GM19240 (cell line): ENCODE data around the gene PPFIA1.
"Not testable (repeated sequence)": the region's sequence is repeated elsewhere in the genome, so short reads cannot be mapped to it uniquely, and the experiment has no call there.

Experiments
- DNase-seq: peaks from one replicate; pipeline ENCODE4 v3.0.0; 2011; ENCODE audit warnings: low spot score; ENCODE audit not compliant: insufficient read length

The PPFIA1 gene

GRCh38 chr11:70387564-70387963, 117.1 kb downstream of the PPFIA1 start:
- no peak for DNase-seq

GRCh38 chr11:70389201-70389600, 118.7 kb downstream of the PPFIA1 start:
- no peak for DNase-seq

DNA sequence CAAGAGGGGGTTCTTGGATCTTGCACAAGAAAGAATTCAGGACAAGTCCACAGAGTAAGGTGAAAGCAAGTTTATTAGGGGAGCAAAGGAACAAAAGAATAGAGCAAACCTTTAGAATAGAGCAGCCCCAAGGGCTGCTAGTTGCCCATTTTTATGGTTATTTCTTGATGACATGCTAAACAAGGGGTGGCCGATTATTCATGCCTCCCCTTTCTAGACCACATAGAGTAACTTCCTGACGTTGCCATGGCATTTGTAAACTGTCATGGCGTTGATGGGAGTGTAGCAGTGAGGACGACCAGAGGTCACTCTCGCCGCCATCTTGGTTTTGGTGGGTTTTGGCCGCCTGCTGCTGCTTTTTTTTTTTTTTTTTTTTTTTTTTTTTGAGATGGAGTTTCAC, 120.4 kb downstream of the PPFIA1 start:
- DNase-seq, result not testable (repeated sequence)

GRCh38 chr11:70394211-70394950, 123.9 kb downstream of the PPFIA1 start:
- DNase-seq, result no peak

DNA sequence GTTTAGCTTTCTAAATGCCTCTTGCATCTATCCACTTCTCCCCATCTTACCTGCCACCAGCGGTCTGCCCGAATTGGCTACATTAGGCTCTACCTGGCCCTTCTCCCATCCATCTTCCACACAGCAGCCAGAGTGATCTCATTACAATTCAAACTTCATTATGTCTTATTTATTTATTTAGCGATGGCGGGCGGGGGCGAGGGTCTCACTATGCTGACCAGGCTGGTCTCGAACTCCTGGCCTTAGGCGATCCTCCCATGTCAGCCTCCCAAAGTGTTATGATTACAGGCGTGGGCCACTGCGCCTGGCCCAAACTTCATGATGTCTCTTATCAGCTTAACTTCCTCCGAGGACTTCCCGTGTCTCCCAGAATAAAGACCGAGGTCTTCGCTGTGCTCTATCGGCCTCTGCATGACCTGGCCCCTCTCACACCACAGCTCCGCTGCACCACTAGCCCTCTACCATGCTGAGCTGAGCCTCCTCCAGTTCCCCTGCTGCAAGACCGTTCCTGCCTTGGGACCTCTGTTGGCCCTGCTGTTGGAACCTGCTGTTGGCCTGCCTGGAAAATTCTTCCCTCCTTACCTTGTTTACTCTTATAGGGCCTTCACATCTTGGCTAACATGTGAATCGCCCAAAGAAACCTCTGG, 127.0 kb downstream of the PPFIA1 start:
- no peak for DNase-seq

- DNase-seq, result peak; percentile 39
Observed at GRCh38 chr11:70397983-70398833, 127.7 kb downstream of the PPFIA1 start, which contains the start of gene CTTN. Gene CTTN (plus strand): TSS chr11:70398529. CDS start chr11:70407298, 8,769 bp downstream.

DNA sequence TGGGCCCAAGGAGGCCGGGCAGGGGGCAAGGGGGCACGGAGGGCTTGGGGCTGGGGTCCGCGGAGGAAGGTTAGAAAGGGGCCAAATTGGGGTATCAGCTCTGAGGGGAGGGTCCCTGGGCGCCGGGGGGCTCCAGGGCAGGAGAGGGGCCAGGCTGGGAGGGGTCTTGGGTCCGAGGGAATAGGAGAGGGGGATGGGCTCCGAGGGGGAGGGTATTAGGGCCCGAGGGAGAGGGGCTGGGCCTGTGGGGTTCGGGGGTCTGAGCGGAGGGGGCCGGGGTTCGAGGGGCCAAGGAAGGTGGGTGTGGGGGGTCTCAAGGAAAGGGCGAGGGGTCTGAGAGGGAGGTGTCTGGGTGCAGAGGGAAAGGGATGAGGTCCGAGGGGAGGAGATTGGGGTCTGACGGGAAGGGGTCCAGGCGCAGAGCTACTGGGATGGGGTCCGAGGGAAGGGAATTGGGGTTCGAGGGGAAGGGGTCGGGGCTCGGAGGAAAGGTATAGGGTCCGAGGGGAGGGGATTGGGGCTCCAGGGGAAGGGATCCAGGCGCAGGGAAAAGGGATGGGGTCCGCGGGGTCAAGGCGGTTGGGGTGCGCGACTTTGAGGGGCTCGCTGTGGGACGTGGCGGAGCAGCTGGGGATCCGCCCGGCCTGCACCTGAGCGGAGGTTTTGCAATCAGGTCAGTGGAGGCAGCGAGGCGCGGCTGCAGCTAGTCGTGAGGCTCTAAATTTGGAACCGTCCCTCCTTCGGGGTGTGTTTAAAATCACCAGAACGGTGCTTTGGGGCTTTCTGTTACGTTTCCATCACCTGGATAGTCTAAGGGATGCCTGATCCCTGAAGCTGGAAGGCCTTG, 128.6 kb downstream of the PPFIA1 start:
- DNase-seq, result no peak

DNA sequence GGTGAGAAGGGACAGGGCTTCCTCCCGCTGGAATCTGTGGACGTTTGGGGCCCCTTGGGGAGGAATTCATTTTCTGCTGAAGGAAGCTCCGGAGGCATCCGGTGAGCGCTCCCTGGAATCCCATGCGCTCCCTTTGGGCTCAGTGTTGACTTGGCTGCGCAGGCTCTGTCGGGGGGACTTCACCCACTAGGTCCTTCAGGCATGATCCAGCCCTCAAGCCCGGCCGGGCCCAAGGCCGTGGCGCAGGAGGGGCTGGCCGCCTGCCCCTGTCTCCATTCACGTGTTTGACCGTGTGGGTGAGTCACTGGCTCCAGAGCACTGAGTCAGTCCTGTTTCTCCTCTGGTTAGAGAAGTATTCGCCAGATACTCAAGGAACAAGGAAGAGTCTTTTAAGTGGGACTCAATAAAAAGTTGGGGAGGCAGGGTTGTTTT, 129.2 kb downstream of the PPFIA1 start:
- no peak for DNase-seq

GRCh38 chr11:70400643-70401042, 130.2 kb downstream of the PPFIA1 start:
- no peak for DNase-seq

DNA sequence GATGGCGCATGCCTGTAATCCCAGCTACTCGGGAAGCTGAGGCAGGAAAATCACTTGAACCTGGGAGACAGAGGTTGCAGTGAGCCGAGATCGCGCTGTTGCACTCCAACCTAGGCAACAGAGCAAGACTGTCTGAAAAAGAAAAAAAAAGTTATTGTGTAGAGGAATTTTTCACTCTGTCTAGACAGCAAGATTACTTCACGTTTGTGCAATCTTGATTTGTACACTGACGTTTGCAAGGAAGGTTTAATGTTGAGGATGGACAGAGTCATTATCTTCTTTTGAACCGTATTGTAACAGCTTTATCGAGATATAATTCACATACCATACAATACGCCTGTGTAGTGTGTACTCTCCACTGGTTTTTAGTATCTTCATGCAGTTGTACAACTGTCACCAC, 131.5 kb downstream of the PPFIA1 start:
- DNase-seq, result no peak

- no peak for DNase-seq
Observed at GRCh38 chr11:70402685-70403084, 132.2 kb downstream of the PPFIA1 start.

GRCh38 chr11:70404244-70404643, 133.8 kb downstream of the PPFIA1 start:
- DNase-seq, result no peak

GRCh38 chr11:70405679-70406395, 135.3 kb downstream of the PPFIA1 start:
- DNase-seq, result no peak

- no peak for DNase-seq
Observed at GRCh38 chr11:70407121-70407520, 136.6 kb downstream of the PPFIA1 start.

DNA sequence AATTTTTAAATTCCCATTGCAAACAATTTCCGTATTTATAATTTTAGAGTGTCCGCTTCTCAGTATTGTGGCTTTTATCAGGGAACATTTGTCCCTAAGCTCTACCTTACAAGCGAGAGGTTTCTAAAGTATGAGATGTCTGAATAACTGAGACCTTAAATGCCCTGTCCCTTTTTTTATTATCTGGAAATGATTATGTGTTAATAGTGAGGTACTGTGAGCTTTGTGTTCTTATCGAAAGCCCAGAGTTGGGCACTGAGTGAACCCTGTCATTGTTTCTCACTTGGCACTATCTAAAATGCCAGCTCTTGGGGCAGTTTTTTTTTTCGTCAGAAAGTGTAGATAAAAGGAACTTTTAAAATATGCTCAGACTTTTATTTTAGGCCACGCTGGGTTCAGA, 137.3 kb downstream of the PPFIA1 start:
- DNase-seq, result no peak

DNA sequence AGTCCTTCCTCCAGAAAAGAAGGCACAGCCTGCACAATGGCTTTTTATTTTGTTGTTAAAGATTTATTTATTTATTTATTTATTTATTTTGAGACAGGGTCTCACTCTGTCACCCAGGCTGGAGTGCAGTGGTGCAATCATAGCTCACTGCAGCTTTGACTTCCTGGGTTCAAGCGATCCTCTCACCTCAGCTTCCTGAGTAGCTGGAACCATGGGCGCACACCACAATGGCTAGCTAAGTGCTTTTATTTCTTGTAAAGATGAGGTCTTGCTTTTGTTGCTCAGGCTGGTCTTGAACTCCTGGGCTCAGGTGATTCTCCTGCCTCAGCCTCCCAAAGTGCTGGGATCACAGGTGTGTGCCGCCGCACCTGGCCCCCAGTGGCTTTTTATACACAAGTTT, 137.8 kb downstream of the PPFIA1 start:
- not testable (repeated sequence) for DNase-seq

DNA sequence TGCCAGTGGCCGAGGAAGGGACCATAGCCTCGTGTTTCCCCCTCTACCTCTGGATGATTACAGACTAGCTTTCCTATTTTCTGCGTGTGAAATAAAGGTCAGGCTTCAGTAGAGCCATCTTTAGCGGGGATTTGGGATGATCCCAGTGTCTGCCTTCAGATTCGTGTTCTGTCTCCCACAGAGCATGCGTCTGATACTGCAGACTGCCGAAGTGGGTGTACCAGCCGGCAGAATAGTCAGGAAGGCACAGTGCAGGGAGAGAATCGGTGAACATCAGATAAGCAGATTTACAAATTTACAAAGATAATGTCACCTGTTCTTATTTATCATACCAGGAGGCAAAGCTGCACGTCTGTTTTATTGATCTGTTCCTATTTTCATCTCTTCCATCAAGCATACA, 138.9 kb downstream of the PPFIA1 start:
- no peak for DNase-seq

DNA sequence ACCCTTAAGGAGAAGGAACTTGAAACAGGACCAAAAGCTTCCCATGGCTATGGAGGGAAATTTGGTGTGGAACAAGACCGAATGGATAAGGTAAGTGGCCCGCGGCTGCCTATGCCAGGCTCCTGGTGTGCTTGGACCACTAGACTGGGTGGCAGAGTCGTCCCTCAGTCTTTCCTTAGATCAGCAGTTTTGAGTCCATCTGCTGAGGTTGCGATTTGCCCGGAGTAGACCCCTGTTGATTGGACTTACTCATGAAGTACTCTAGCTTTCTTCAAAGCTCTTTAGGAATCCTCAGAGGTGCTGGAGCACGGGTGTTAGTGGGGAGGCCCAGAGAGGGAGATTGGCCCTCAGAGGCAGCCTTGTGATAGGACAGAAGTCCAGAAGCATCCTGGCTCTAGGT, 139.4 kb downstream of the PPFIA1 start:
- no peak for DNase-seq

GRCh38 chr11:70410276-70411205, 140.1 kb downstream of the PPFIA1 start:
- no peak for DNase-seq
